Ovary (tissue), 9 donors: ENCODE results near the gene PLXNA3. TPM values are rescaled to one million over a fixed set of nuclear protein-coding genes. Genes with fewer than 3 reads are reported as not detected.

ENCODE experiments used
- DNase-seq, 5 donors: peaks; one replicate each; pipeline ENCODE4 v3.0.0-alpha.2; 2019 to 2020
- H3K27ac ChIP-seq, 2 donors: fragments of 200-600 bp; one replicate each; pipeline versions ENCODE4 v1.5.1 to v1.8.0; 2019 to 2022
- H3K27me3 ChIP-seq: fragments of 200-600 bp; one replicate; pipeline ENCODE4 v1.8.0; 2022
- H3K36me3 ChIP-seq: fragments of 200-600 bp; sonication (generic); one replicate; pipeline ENCODE4 v1.5.1; 2019
- H3K4me1 ChIP-seq: one replicate; pipeline ENCODE4 v1.8.1; 2013; ENCODE audit warnings: mild to moderate bottlenecking, moderate library complexity; ENCODE audit not compliant: insufficient read depth
- H3K4me3 ChIP-seq: fragments of 200-600 bp; sonication (generic); one replicate; pipeline ENCODE4 v1.5.1; 2017
- H3K9me3 ChIP-seq, 2 donors: fragments of 200-600 bp in 1 of 2; sonication (generic) in 1 of 2; one replicate each; pipeline versions ENCODE4 v1.5.1 to v1.8.1; 2013 to 2019; ENCODE audit warnings: mild to moderate bottlenecking in 1 of 2, moderate library complexity in 1 of 2
- CTCF ChIP-seq, 3 donors: fragments of 450-650 bp in 2 of 3; fragments of 200-600 bp in 1 of 3; IDR thresholded peaks; one replicate each; pipeline versions ENCODE4 v1.5.1 to v1.8.0; 2016 to 2022; ENCODE audit warnings: antibody characterized with exemption in 3 of 3, mild to moderate bottlenecking in 1 of 3
- EP300 ChIP-seq: sonication (generic); formaldehyde crosslinking; IDR thresholded peaks from one replicate; pipeline ENCODE4 v1.6.1; 2017; ENCODE audit warnings: antibody characterized with exemption
- POLR2A ChIP-seq: fragments of 450-650 bp; IDR thresholded peaks from one replicate; pipeline ENCODE4 v1.6.1; 2017; ENCODE audit warnings: antibody characterized with exemption, mild to moderate bottlenecking, moderate library complexity
- WGBS, 3 donors: extraction: QIAGEN DNeasy Blood & Tissue Kit in 1 of 3; methylation state at CpG; one replicate each; pipeline versions ENCODE4 v1.1.5 to v1.1.7; 2013 to 2017; 5-methylcytosine and 5-hydroxymethylcytosine counted together
- intact Hi-C, 4 donors: fragments of 100-400 bp; cut with DNase I; formaldehyde crosslinking; loops; one replicate each; pipeline versions ENCODE4 v1.11.0 to v1.15.1; 2022 to 2023
- polyA plus RNA-seq, 2 donors: library from polyadenylated mRNA; stranded (reverse); fragments of 200-250 nt in 1 of 2; fragments of 350-450 nt in 1 of 2; fragmentation: Illumina TruSeq in 1 of 2; extraction: RNeasy Lipid Tissue Mini Kit (QIAGEN cat#74804) in 1 of 2; gene quantifications; one replicate each; pipeline ENCODE4 v1.2.3, GENCODE V29; 2013 to 2014
- total RNA-seq, 7 donors: library from RNA; depleted of rRNA in 2 of 7; stranded (reverse); fragments of >200 nt in 2 of 7; fragmentation: NEBNext Ultra II Directional in 3 of 7; extraction: Animal tissue kit (Norgen Biotek cat#: 25700) in 3 of 7; gene quantifications; one replicate each; pipeline versions ENCODE4 v1.1.0 to v1.2.4, GENCODE V29; 2016 to 2023
- donor health status: DM: no; HTN: no; CAD: no; lungs with moderate emphysema.
- donor health status: DM: no; HTN: no; CAD: no.
- donor health status: Bipolar disorder and iron deficiency.
- donor health status: DM: yes; HTN: yes; CAD: no.
- donor health status: DM: no; HTN: no; CAD: no.
- donor health status: DM: yes; HTN: yes; CAD: no.

Gene PLXNA3
- total and polyA plus RNA-seq, 9 donors = 9.5 to 118 (median 43.2) TPM

- intact Hi-C loops = no loop called here
- Histone ChIP-seq H3K27ac (peak within 1 kb of the TSS; percentile 88 to 91), H3K27me3 (no peaks in the 10 kb centered on the region), H3K4me1 (peaks cover 6% of the 10 kb centered on the region), H3K9me3 (no peaks in the 10 kb centered on the region), H3K4me3 (peak within 1 kb of the TSS; percentile 64), H3K36me3 (no peaks in the 10 kb centered on the region)
- peak; percentile 55 to 72 (median 72) for DNase-seq
- WGBS, 3 donors = 23 to 43% (median 36%) methylated on average over 74 to 93 of the region's 93 CpGs
- no peak for TF ChIP-seq CTCF (IDR thresholded peaks at IDR 0.05)
- TF ChIP-seq POLR2A = peak; percentile 55
Observed at GRCh38 chrX:154436983-154437752, 20.9 kb upstream of the PLXNA3 start, which contains the start of gene GDI1. Gene GDI1 (plus strand): TSS chrX:154437154. CDS start chrX:154437255, 101 bp downstream.

- 46 to 54% (median 52%) methylated on average over 28 of the region's 28 CpGs for WGBS, 3 donors
- H3K4me3 ChIP-seq = peak overlapping the region; percentile 64
- intact Hi-C loops = no loop called here
- no peak for DNase-seq
- no peaks in the 10 kb centered on the region for H3K9me3 ChIP-seq
- H3K4me1 ChIP-seq = peaks cover 6% of the 10 kb centered on the region
- no peaks in the 10 kb centered on the region for H3K36me3 ChIP-seq
- no peak for TF ChIP-seq EP300
- no peak for TF ChIP-seq POLR2A
- TF ChIP-seq CTCF (IDR thresholded peaks at IDR 0.05) = no peak
- H3K27ac ChIP-seq = peak overlapping the region in 1 of 2 donors; percentile 91
- H3K27me3 ChIP-seq = no peaks in the 10 kb centered on the region
Observed at GRCh38 chrX:154437971-154438893, 19.8 kb upstream of the PLXNA3 start.

- H3K4me1 ChIP-seq = peaks cover 6% of the 10 kb centered on the region
- intact Hi-C loops = no loop called here
Observed at GRCh38 chrX:154439841-154440240, 18.2 kb upstream of the PLXNA3 start.

More at GRCh38 chrX:154439841-154440240, 18.2 kb upstream of the PLXNA3 start:
- Histone ChIP-seq H3K4me3 (no peak overlapping the region), H3K27ac (no peak overlapping the region), H3K36me3 (no peaks in the 10 kb centered on the region), H3K27me3 (no peaks in the 10 kb centered on the region), H3K9me3 (no peaks in the 10 kb centered on the region)
- no peak for DNase-seq
- 85 to 92% (median 88%) methylated on average over 18 of the region's 18 CpGs for WGBS, 3 donors
- TF ChIP-seq EP300 = no peak
- TF ChIP-seq POLR2A = no peak
- TF ChIP-seq CTCF (IDR thresholded peaks at IDR 0.05) = no peak
